Neural progenitor cell (in vitro differentiated cells): ENCODE data around the gene IGDCC3. TPM values are rescaled to one million over a fixed set of nuclear protein-coding genes. Genes with fewer than 3 reads are reported as not detected.
A peak's percentile ranks its signal among the peaks of the same experiment; 100 is the strongest.

Experiments used
- DNase-seq: peaks from one replicate; pipeline ENCODE4 v3.0.0-alpha.2; 2016; ENCODE audit warnings: low spot score
- H2AFZ ChIP-seq: fragments of 200-600 bp; sonication (generic); replicated peaks from 2 replicates; pipeline ENCODE4 v1.6.1; 2016; ENCODE audit warnings: antibody characterized with exemption
- H3F3A ChIP-seq: fragments of 200-600 bp; sonication (generic); 2 replicates; pipeline ENCODE4 v1.6.1; 2016; ENCODE audit warnings: antibody characterized with exemption, low read depth
- H3K27ac ChIP-seq: fragments of 200-600 bp; sonication (generic); 2 replicates; pipeline ENCODE4 v1.5.1; 2016; ENCODE audit warnings: mild to moderate bottlenecking
- H3K27me3 ChIP-seq: fragments of 200-600 bp; sonication (generic); 2 replicates; pipeline ENCODE4 v1.6.1; 2016; ENCODE audit warnings: mild to moderate bottlenecking, moderate library complexity
- H3K36me3 ChIP-seq: fragments of 200-600 bp; sonication (generic); 2 replicates; pipeline ENCODE4 v1.5.1; 2016
- H3K4me1 ChIP-seq: fragments of 200-600 bp; sonication (generic); 2 replicates; pipeline ENCODE4 v1.6.1; 2016; ENCODE audit warnings: mixed run types
- H3K4me2 ChIP-seq: fragments of 200-600 bp; sonication (generic); 2 replicates; pipeline ENCODE4 v1.6.1; 2016
- H3K4me3 ChIP-seq: fragments of 200-600 bp; sonication (generic); 2 replicates; pipeline ENCODE4 v1.5.1; 2016
- H3K79me2 ChIP-seq: fragments of 200-600 bp; sonication (generic); 2 replicates; pipeline ENCODE4 v1.6.1; 2016; ENCODE audit warnings: low read depth
- H3K9ac ChIP-seq: fragments of 200-600 bp; sonication (generic); 2 replicates; pipeline ENCODE4 v1.6.1; 2016
- H3K9me3 ChIP-seq: fragments of 200-600 bp; sonication (generic); 2 replicates; pipeline ENCODE4 v1.5.1; 2016; ENCODE audit warnings: low read depth
- H4K20me1 ChIP-seq: fragments of 200-600 bp; sonication (generic); 2 replicates; pipeline ENCODE4 v1.6.1; 2016; ENCODE audit warnings: low read depth
- H3K27ac Mint-ChIP-seq: 3 replicates; pipeline ENCODE4 v1.8.0; 2021; ENCODE audit warnings: mixed read lengths
- H3K27me3 Mint-ChIP-seq: 2 replicates; pipeline ENCODE4 v1.8.0; 2022; ENCODE audit warnings: low read depth, mild to moderate bottlenecking, inconsistent platforms, moderate library complexity, mixed read lengths; ENCODE audit not compliant: insufficient read depth
- H3K36me3 Mint-ChIP-seq: 3 replicates; pipeline ENCODE4 v1.8.0; 2021; ENCODE audit warnings: mixed read lengths
- H3K4me1 Mint-ChIP-seq: 3 replicates; pipeline ENCODE4 v1.8.0; 2021; ENCODE audit warnings: mixed read lengths
- H3K4me3 Mint-ChIP-seq: 3 replicates; pipeline ENCODE4 v1.8.0; 2021; ENCODE audit warnings: mild to moderate bottlenecking, moderate library complexity, mixed read lengths
- H3K9me3 Mint-ChIP-seq: 3 replicates; pipeline ENCODE4 v1.8.0; 2020; ENCODE audit warnings: mixed read lengths
- EZH2 ChIP-seq: fragments of 200-600 bp; sonication (generic); IDR thresholded peaks from 2 replicates; pipeline ENCODE4 v1.6.1; 2017; ENCODE audit warnings: antibody characterized with exemption, mild to moderate bottlenecking, moderate library complexity
- EZH2phosphoT487 ChIP-seq: fragments of 200-600 bp; sonication (generic); IDR thresholded peaks from 2 replicates; pipeline ENCODE4 v1.6.1; 2017; ENCODE audit warnings: antibody characterized with exemption
- total RNA-seq: library from RNA; depleted of rRNA; stranded (reverse); fragments of >200 nt; gene quantifications from 2 replicates; pipeline ENCODE4 v1.2.3, GENCODE V29; 2015; ENCODE audit warnings: low replicate concordance
- TF ChIP-seq, protein P1 (sequence below): fragments of 200-600 bp; sonication (generic); IDR thresholded peaks from 2 replicates; pipeline ENCODE4 v1.5.1; 2017; ENCODE audit warnings: antibody characterized with exemption, mild to moderate bottlenecking

The IGDCC3 gene
- total RNA-seq, 1 donor from 2014 or later, result 15.8 TPM

DNA sequence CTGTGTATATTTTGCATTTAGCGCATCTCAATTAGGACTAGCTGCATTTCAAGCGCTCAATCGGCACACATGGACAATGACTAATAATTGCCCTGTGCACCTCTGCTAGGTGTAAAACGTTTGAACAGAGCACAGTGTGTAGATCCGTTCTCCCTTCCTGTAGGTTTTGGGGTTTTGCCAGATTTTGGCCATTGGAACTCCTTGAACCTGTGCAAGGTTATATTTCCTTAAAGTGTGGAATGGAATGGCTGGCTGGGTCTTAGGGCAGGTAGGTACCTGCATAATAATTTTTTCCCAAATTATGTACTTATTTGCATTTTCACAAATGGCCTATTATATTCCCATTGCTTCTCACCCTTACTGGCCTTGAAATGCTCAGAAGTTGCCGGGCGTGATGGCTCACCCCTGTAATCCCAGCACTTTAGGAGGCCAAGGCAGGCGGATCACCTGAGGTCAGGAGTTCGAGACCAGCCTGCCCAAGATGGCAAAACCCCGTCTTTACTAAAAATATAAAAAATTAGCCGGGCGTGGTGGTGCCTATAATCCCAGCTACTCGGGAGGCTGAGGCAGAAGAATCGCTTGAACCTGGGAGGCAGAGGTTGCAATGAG is 72.5 kb downstream of the IGDCC3 start:
- Histone ChIP-seq H3K4me2 (no peak overlapping the region), H3K9me3 (no peaks in the 10 kb centered on the region), H3K4me1 (peaks cover 9% of the 10 kb centered on the region), H3F3A (peaks cover 56% of the 10 kb centered on the region), H3K4me3 (no peak overlapping the region), H3K9ac (no peak overlapping the region), H2AFZ (no peak overlapping the region), H4K20me1 (no peaks in the 10 kb centered on the region), H3K27me3 (no peaks in the 10 kb centered on the region), H3K36me3 (no peaks in the 10 kb centered on the region), H3K79me2 (no peaks in the 10 kb centered on the region), H3K27ac (peak overlapping the region; percentile 99)
- peak overlapping the region; percentile 99 for H3K27ac Mint-ChIP-seq
- H3K9me3 Mint-ChIP-seq, result no peaks in the 10 kb centered on the region
- TF ChIP-seq, protein P1, sequence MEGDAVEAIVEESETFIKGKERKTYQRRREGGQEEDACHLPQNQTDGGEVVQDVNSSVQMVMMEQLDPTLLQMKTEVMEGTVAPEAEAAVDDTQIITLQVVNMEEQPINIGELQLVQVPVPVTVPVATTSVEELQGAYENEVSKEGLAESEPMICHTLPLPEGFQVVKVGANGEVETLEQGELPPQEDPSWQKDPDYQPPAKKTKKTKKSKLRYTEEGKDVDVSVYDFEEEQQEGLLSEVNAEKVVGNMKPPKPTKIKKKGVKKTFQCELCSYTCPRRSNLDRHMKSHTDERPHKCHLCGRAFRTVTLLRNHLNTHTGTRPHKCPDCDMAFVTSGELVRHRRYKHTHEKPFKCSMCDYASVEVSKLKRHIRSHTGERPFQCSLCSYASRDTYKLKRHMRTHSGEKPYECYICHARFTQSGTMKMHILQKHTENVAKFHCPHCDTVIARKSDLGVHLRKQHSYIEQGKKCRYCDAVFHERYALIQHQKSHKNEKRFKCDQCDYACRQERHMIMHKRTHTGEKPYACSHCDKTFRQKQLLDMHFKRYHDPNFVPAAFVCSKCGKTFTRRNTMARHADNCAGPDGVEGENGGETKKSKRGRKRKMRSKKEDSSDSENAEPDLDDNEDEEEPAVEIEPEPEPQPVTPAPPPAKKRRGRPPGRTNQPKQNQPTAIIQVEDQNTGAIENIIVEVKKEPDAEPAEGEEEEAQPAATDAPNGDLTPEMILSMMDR, result no peak
- TF ChIP-seq EZH2phosphoT487, result no peak
- no peak for TF ChIP-seq EZH2
- no peak for DNase-seq
- peaks cover 46% of the 10 kb centered on the region for H3K4me1 Mint-ChIP-seq
- H3K36me3 Mint-ChIP-seq, result no peaks in the 10 kb centered on the region
- no peaks in the 10 kb centered on the region for H3K27me3 Mint-ChIP-seq
- H3K4me3 Mint-ChIP-seq, result peak overlapping the region; percentile 71

DNA sequence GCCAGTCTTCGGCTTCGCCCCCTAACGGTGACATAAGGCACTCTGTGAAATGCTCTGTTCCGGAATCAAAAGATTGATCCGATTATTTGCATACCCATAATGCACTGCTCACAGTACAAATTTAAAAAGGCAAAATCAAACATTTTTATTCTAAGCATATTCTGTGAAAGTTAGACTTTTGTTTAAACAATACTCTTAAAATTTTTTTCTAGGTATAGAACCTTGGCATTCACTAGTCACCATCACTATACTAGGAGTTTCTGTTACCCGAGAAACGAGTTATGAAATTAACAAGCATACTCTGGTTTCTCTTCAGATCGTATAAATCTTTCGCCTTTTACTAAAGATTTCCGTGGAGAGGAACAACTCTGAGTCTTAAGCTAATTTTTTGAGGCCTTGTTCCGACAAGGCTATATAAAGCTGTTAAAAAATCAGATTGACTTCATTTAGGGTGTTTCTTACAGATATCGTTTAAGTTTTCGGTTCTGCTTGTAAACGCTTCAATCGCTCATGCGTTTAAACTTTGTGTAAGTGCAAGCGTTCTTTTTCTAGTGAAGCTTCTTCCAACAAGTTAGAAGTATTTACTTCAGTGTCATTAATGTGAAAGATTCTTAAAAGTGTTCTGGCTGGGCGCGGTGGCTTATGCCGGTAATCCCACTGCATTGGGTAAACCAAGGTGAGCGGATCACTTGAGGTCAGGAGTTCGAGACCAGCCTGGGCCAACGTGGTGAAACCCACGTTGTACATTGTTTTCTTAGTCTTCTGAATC is 73.2 kb downstream of the IGDCC3 start, which contains the start of gene RNU5B-1:
Gene RNU5B-1 (plus strand): TSS at position 297 of the 769 bp plus-strand sequence.
- Mint-ChIP-seq H3K4me3 (peak within 1 kb of the TSS; percentile 71), H3K27me3 (peaks cover 2% of the 10 kb centered on the region), H3K36me3 (no peaks in the 10 kb centered on the region), H3K27ac (peak within 1 kb of the TSS; percentile 99), H3K9me3 (no peaks in the 10 kb centered on the region), H3K4me1 (peaks cover 45% of the 10 kb centered on the region)
- H3K27ac ChIP-seq, result peak within 1 kb of the TSS; percentile 99
- H3K79me2 ChIP-seq, result no peaks in the 10 kb centered on the region
- H3K4me2 ChIP-seq, result peak within 1 kb of the TSS; percentile 64
- no peaks in the 10 kb centered on the region for H3K9me3 ChIP-seq
- H3K4me3 ChIP-seq, result peak within 1 kb of the TSS; percentile 26
- DNase-seq, result peak; percentile 90
- H4K20me1 ChIP-seq, result no peaks in the 10 kb centered on the region
- peaks cover 9% of the 10 kb centered on the region for H3K4me1 ChIP-seq
- no peaks in the 10 kb centered on the region for H3K36me3 ChIP-seq
- H3K9ac ChIP-seq, result peak within 1 kb of the TSS; percentile 81
- no peaks in the 10 kb centered on the region for H3K27me3 ChIP-seq
- peaks cover 49% of the 10 kb centered on the region for H3F3A ChIP-seq
- TF ChIP-seq, protein P1, result no peak
- TF ChIP-seq EZH2phosphoT487, result no peak
- no peak for TF ChIP-seq EZH2
- H2AFZ ChIP-seq, result peak within 1 kb of the TSS; percentile 9

DNA sequence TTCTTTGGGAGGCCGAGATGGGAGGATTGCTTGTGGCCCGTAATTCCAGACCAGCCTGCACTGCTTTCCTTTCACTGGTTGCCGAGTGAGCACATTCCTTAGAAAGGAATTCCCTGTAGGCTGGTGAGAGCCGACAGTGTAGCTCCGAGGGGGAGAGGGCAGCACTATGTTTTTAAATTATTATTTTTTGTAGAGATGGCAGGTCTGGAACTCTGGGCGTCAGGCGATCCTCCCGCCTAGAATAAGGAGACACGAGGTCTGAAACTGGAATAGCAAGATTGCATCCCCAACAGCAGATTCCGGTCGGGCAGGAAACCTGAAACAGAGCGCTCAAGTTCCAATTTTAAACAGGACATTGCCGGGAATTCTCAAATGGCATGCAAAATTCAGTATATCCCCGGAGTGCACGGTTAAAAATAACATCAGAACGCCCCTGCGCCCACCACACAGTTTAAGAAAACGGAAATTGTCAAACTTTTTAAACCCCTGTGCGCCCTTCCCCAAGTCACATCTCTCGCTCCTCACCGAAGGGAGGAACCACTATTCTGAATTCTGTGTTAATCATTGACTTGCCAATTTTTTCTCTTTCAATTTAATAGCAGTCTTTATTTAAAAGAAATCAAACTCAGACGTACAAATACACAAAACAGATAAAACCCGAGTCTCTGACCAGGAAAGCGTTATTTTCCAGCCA is 74.0 kb downstream of the IGDCC3 start:
- peaks cover 46% of the 10 kb centered on the region for H3K4me1 Mint-ChIP-seq
- Histone ChIP-seq H3K4me2 (peak overlapping the region; percentile 64), H2AFZ (peak overlapping the region; percentile 9), H3K9ac (no peak overlapping the region), H3K4me1 (peaks cover 9% of the 10 kb centered on the region), H3K79me2 (no peaks in the 10 kb centered on the region), H3K27ac (no peak overlapping the region), H3K36me3 (no peaks in the 10 kb centered on the region), H3K4me3 (peak overlapping the region; percentile 26), H3K9me3 (no peaks in the 10 kb centered on the region), H4K20me1 (no peaks in the 10 kb centered on the region), H3K27me3 (no peaks in the 10 kb centered on the region), H3F3A (peaks cover 45% of the 10 kb centered on the region)
- DNase-seq, result peak; percentile 81
- no peaks in the 10 kb centered on the region for H3K9me3 Mint-ChIP-seq
- TF ChIP-seq, protein P1, result peak; percentile 89
- TF ChIP-seq EZH2phosphoT487, result no peak
- no peak for TF ChIP-seq EZH2
- H3K27me3 Mint-ChIP-seq, result peaks cover 5% of the 10 kb centered on the region
- peak overlapping the region; percentile 99 for H3K27ac Mint-ChIP-seq
- H3K4me3 Mint-ChIP-seq, result peak overlapping the region; percentile 71
- H3K36me3 Mint-ChIP-seq, result no peaks in the 10 kb centered on the region
